Measurements from ENCODE around the gene FBXO10.

Gene FBXO10

GRCh38 chr9:37592108-37592951 lies 16.1 kb upstream of the FBXO10 start, which contains the start of gene TOMM5:
TOMM5 (minus strand) TSS chr9:37592597; CDS start chr9:37592532, 65 bp downstream.
- peak; percentile 73 for DNase-seq

- DNase-seq = no peak
Observed at GRCh38 chr9:37587521-37587920, 11.3 kb upstream of the FBXO10 start.

- no peak for DNase-seq
Observed at GRCh38 chr9:37583522-37584121, 7.4 kb upstream of the FBXO10 start.

- no peak for DNase-seq
Observed at GRCh38 chr9:37582548-37583157, 6.5 kb upstream of the FBXO10 start.

GRCh38 chr9:37575511-37575914 lies 667 bp downstream of the FBXO10 start:
- DNase-seq = no peak

GRCh38 chr9:37575001-37575400 lies 1.2 kb downstream of the FBXO10 start:
- no peak for DNase-seq

- DNase-seq = no peak
Observed at GRCh38 chr9:37574241-37574721, 1.9 kb downstream of the FBXO10 start.

GRCh38 chr9:37571282-37571681 lies 4.9 kb downstream of the FBXO10 start:
- DNase-seq = no peak

GRCh38 chr9:37566716-37567115 lies 9.5 kb downstream of the FBXO10 start:
- DNase-seq = no peak

GRCh38 chr9:37565661-37566618 lies 10.2 kb downstream of the FBXO10 start:
- DNase-seq = no peak

GRCh38 chr9:37564916-37565315 lies 11.3 kb downstream of the FBXO10 start:
- no peak for DNase-seq

- no peak for DNase-seq
Observed at GRCh38 chr9:37563806-37564513, 12.2 kb downstream of the FBXO10 start.

- DNase-seq = no peak
Observed at GRCh38 chr9:37562826-37563225, 13.4 kb downstream of the FBXO10 start.

GRCh38 chr9:37561682-37562081 lies 14.5 kb downstream of the FBXO10 start:
- DNase-seq = no peak

- no peak for DNase-seq
Observed at GRCh38 chr9:37559855-37560592, 16.2 kb downstream of the FBXO10 start.

GRCh38 chr9:37559125-37559524 lies 17.1 kb downstream of the FBXO10 start:
- no peak for DNase-seq

- no peak for DNase-seq
Observed at GRCh38 chr9:37555786-37556185, 20.4 kb downstream of the FBXO10 start.

- no peak for DNase-seq
Observed at GRCh38 chr9:37554318-37554717, 21.9 kb downstream of the FBXO10 start.

- DNase-seq = no peak
Observed at GRCh38 chr9:37551888-37552287, 24.3 kb downstream of the FBXO10 start.

GRCh38 chr9:37551468-37551867 lies 24.7 kb downstream of the FBXO10 start:
- DNase-seq = no peak

GRCh38 chr9:37550781-37551180 lies 25.4 kb downstream of the FBXO10 start:
- DNase-seq = no peak
